ENCODE data around the gene SLC9A3.

The SLC9A3 gene

GRCh38 chr5:472656-473550, 51.3 kb downstream of the SLC9A3 start:
- peak; percentile 82 for DNase-seq

DNA sequence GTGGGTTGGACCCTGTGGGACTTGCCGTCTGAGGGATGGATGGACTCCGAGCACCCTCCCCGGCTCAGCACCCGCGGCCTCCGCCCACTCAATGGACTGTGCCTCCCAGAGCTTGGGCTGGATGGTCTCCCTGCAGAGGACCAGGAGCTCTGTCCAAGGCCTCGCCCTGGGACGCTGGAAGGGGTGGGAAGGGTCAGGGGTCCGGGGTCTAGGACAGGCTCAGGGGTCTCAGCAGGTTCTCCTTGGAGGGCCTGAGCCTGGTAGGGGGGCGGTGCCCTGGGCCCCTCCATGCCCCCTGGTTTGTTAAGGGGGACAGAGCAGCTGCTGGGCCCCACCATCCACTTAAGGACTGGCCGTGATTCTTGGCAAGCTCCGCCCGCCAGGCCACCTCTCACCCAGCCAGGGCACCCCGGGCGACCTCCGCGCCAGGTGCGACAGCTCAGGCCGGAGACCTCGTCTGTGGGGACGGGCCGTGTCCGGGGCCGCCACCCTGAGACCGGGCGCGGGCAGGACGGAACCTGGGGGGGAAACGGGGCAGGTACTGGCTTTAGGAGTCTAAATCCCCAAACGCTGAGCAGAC, 52.1 kb downstream of the SLC9A3 start:
- peak; percentile 16 for DNase-seq

DNA sequence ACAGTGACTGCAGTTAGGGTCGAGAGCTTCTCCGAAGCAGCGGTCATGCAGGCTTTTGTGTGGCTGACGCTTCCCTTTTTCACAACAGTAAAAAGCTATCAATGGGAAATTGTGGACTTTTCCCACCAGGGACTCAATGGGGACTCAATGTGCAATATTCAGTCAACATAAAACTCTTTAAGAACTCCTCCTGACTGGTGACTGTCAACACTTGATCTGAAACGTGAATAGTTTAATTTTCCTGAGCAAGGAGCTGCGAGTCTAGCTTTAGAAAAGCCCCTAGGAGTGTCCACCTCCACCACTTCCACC, 52.5 kb downstream of the SLC9A3 start:
- no peak for DNase-seq

DNA sequence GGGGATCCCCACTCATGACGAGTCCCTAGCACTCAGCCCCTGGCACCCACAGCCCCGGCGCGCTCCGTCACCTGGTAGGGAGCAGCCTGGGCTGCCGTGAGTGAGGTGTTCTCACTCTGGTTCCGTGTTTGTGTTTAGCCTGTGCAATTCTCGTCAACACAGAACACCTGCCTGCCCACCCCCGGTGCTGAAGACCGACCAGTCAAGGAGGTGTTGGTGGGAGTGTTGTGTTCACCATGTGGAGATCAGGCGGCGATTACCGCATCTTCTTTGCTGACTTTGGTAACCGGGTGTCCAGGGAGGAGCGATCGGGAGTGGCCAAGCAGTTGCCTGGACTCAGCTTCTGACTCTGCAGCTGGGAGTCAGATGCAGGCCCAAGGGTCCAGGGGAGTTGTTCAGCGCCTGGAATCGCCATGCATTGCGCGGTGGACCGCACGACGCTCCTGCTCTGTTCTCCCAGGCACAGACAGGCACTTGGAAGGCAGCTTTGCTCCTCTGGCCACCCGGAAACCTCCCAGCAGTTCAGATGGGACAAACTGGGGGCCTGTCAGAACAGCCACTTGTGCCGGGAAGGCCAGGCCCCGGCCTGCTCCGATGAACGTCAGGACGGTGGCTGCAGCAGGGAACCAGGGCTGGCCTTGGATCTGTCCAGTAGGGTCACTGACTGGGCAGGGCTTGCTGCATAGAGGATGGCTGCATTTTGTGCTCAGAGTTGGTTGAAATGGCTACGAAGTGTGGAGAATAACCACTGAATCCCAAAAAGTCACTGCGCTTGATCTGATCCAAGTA, 53.1 kb downstream of the SLC9A3 start:
- DNase-seq, result no peak

- DNase-seq, result no peak
Observed at GRCh38 chr5:469752-470483, 54.3 kb downstream of the SLC9A3 start.

- DNase-seq, result no peak
Observed at GRCh38 chr5:468401-468800, 55.8 kb downstream of the SLC9A3 start.

DNA sequence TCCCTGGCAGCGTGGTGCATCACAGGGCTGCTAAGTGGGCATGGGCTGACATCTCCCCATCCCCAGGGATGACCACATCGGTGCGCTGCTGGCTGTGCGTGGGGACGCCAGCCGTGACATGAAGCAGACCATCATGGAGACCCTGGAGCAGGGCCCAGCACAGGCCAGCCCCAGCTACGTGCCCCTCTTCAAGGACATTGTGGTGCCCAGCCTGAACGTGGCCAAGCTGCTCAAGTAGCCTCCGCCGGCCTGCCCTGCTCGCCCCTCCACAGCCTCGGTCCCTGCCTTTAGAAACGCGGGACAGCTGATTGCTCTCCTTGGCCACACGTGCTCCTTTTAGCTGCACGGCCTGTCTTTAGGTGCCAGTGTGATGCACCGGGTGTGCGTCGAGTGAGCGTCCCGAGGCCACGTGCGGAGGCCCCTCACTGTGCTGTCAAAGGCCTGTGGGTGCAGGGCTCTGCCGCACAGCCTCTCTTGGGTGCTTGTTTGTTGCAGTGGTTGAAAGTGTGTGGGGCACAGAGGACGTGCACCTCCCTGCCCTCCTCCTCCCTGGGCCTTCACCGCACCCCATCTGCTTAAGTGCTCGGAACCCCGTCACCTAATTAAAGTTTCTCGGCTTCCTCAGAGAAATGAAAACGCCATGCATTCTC, 57.5 kb downstream of the SLC9A3 start:
- DNase-seq, result no peak

GRCh38 chr5:465591-466403, 58.5 kb downstream of the SLC9A3 start:
- DNase-seq, result no peak

- no peak for DNase-seq
Observed at GRCh38 chr5:464843-465590, 59.2 kb downstream of the SLC9A3 start.

DNA sequence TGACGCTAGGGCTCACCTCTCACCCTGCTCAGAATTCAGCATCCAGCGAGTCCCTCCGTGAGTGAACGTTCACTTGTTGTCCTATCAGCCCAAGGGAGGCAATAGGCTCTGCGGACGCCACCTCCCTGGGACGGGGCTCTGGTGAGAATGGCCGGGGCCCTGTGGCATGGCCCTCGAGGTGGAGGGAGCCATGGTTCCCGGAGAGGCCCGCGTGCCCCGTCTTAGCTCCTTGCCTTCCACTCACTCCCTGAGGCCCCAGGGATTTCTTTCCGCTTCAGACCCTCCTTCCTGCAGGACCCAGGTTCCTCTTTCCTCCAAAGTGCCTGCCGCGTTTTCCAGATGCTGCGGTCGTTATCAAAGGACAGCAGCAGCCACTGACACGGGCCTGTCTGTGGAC, 59.8 kb downstream of the SLC9A3 start:
- no peak for DNase-seq

DNA sequence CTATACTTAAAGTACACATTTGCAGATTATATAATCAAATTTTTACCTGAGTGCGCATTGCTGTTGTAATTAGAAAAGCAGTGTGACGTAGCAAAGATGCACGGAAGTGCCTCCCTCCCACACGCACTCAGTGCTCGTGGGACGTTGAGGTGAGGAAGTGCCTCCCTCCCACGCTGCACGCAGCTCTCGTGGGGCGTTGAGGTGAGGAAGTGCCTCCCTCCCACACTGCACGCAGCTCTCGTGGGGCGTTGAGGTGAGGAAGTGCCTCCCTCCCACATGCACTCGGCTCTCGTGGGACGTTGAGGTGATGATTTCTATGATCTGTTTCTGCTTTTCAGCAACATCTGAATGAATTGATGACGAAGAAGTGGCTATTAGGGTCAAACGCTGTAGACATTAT, 60.3 kb downstream of the SLC9A3 start:
- peak; percentile 51 for DNase-seq

- DNase-seq, result no peak
Observed at GRCh38 chr5:463301-463700, 60.9 kb downstream of the SLC9A3 start.

- no peak for DNase-seq
Observed at GRCh38 chr5:462051-462481, 62.2 kb downstream of the SLC9A3 start.

DNA sequence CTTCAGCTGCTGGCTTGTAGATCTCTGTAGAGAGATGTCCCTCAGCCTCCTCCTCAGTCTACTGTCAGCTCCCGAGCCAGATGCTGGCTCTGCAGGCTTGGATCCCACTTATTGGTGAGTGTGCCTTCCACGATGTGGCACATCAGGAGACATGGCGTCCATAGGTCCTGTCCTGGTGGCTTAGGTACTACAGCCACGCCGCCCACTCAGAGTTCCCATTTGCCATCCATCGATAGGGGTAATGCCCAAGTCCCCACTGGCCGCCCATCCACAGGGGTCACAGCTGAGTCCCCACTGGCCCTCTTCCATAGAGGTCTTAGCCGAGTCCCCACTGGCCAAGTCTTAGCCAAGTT, 64.0 kb downstream of the SLC9A3 start:
- no peak for DNase-seq

GRCh38 chr5:459562-460272, 64.5 kb downstream of the SLC9A3 start:
- no peak for DNase-seq

GRCh38 chr5:458547-459353, 65.5 kb downstream of the SLC9A3 start:
- peak; percentile 71 for DNase-seq

GRCh38 chr5:457195-457961, 66.9 kb downstream of the SLC9A3 start:
- DNase-seq, result no peak

GRCh38 chr5:456351-457194, 67.7 kb downstream of the SLC9A3 start:
- DNase-seq, result no peak

Data from activated CD4-positive, alpha-beta T cell treated with anti-CD3 and anti-CD28 coated beads, Interleukin-2, amount 50 U/mL, for 16 hours (primary cell).